ENCODE measurements around the gene UBE4A.
A peak's percentile ranks its signal among the peaks of the same experiment; 100 is the strongest.

Gene UBE4A

GRCh38 chr11:118437208-118438125 is 78.1 kb downstream of the UBE4A start:
- DNase-seq (ENCODE audit: low spot score), result peak; percentile 19

DNA sequence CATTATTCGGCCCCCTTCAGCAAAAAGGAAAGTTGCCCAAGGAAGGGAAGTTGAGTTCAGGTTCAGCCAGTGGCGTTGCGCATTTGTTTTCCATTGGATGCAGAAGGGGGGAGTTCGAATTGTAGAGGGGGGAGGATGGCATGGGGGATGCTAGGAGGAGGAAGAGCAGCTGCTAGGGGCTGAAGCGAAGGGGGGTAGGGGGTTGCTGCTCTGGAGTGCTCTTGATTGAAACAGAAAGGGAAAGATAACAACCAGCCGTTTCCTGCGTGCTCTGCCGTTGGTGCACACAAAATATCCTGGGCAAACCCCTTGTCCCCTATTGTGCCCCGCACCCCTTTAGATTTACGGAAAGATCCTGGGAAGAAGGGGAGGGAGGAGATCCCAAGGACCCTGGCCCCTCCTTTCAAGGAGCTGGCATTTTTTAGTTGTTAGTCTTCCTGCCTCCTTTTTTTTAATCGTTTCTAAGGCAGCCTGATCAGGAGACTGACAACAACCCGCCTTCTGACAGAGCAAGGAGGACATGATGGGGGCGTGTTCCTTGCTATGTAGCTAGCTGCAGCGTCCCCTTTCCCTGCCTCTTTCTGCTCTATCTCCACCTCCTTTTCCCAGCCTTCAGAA is 79.0 kb downstream of the UBE4A start:
- peak; percentile 61 for DNase-seq (ENCODE audit: low spot score)

DNA sequence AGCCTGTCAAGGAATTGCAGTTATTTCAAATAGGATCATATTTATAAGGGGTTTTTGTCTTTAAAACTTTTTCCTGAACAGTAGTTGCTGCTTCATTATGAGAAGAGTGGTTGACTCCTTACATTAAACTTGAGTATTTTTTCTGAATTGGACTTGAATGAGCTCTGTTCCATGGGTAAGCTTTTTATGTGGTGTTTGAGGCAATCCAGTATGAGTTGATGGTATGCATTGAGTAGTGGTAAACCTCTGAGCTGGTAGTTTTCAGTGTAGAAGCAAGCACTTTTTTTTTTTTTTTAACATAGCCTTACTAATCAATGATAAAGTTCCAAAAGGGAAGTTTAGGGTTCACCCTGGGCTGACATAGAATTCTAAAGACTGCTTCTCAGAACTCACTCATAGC is 80.2 kb downstream of the UBE4A start:
- no peak for DNase-seq (ENCODE audit: low spot score)

DNA sequence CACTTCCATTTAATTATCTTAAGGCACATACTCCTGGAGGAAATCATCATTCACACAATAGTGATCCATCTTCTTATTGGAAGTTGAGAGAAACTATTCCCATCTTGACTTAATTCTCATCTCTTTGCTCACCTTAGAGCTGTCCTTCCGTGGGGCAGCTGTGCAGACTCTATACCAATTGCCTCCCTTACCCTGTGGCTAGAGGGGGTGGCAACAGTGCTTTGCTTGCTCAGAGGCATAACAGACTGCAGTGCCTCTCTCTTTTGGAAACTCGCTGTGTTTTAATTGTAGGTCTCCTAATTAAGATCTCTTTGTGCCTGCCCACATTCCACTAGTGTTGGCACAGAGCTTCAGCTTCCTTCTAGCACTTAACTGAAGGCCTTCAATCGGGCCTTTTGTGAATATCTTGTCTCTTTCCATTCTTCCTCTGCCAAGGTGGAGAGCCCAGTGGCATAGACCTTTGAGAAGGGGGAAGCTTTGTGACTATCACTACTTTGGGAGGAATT is 82.4 kb downstream of the UBE4A start:
- DNase-seq (ENCODE audit: low spot score), result no peak

GRCh38 chr11:118442301-118442700 is 82.9 kb downstream of the UBE4A start:
- no peak for DNase-seq (ENCODE audit: low spot score)

DNA sequence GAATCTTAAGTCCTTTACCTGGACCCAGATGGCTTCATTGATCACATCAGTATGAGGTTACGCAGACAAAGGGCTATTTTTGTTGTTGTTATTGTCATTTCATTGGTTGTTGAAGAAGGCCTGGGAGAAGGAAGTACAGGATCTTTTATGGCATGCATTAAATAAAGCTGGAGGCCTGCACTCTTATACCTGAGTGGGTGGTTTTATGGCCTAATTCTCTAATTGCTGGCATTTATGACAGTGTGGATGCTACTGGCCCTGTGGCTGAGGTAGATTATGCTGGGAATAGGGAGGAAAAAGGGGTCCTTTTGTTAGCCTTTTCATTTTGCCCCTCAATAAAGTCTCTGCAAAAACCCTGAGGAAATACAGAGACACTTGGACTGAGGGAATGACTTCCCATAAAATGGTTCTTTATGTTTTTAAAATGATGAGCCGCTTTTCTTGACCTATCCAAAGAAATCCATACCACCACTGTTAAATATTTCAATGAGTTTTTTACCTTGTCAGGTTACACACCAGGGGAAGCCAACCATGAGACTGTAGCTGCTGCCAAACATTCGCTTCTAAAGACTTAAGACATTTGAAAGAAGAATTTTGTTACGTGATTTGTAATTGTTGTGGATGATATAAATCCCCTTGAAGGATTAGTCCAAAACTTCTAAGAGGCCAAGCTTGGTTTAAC is 83.6 kb downstream of the UBE4A start:
- DNase-seq (ENCODE audit: low spot score), result no peak

DNA sequence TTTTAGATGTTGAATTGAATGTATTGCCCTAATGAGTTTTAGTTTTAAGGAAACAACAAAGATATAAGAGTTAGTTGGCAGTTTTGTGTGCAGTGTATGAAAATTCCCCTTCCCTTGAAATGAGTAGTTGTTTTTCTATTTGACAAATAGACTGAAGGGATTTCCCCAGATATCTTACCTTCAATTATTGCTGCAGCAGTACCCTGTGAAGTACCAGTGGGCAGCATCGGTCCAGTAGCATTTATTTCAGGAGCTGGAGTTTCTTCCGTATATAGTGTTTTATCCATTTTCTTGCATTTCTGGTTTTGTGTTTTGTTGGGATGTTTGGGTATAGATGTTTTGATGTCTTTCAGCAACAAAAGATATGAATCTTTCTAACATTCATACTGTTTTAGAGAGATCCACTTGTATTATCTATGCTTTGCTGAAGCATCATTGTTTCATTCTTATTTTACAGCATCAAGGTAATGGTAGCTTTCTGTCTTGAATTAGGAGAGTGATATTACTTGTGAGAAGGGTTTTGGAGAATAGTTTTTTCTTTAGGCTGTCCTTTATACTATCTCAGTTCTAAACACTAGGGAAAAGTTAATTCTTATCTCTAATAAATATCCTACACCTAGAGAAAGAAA is 84.3 kb downstream of the UBE4A start:
- DNase-seq (ENCODE audit: low spot score), result no peak

DNA sequence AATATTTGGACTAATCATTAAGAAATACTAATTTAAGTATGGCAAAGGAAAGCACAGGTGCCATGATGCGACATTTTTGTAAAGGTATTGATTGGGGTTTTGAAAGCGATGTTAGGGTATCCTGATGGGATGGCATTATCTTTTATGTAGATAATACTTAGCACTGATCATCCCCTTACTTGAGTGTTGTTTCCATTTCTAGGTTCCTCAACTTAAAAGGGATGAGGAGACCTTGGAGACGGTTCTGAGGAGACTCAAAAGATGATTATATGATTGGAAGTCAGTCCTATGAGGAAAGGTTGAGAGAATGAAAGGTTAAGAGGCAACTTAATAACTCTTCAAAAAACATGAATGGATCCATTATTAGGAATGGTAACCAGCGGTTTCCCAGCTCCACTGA is 88.0 kb downstream of the UBE4A start:
- no peak for DNase-seq (ENCODE audit: low spot score)

DNA sequence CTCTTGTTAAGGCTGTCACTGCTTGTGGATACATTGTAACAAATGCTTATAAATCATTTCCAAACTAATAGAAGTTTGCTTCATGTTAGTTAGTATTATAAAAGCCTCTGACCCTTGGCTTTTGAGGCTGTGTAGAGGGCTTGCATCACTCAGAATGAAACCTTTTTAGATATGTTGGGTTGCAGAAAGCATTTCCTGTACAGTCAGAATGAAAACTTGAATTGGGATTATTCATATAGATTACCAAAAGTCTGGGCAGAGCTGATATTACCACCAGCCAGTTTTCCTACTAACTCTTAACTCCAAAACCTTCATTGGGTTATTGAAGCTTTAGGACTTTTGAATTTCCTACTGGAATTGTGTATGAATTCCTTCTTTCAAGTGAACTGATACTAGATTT is 88.9 kb downstream of the UBE4A start:
- no peak for DNase-seq (ENCODE audit: low spot score)
